HG03558 (cell line): ENCODE data around the gene GJD2.

Source experiments
- ATAC-seq: cut with Tn5 transposase; IDR thresholded peaks from one replicate; pipeline ENCODE4 v1.9.1; 2021; ENCODE audit warnings: moderate number of reproducible peaks; ENCODE audit not compliant: unreplicated experiment; ENCODE audit errors: extremely low read depth

GJD2 gene

DNA sequence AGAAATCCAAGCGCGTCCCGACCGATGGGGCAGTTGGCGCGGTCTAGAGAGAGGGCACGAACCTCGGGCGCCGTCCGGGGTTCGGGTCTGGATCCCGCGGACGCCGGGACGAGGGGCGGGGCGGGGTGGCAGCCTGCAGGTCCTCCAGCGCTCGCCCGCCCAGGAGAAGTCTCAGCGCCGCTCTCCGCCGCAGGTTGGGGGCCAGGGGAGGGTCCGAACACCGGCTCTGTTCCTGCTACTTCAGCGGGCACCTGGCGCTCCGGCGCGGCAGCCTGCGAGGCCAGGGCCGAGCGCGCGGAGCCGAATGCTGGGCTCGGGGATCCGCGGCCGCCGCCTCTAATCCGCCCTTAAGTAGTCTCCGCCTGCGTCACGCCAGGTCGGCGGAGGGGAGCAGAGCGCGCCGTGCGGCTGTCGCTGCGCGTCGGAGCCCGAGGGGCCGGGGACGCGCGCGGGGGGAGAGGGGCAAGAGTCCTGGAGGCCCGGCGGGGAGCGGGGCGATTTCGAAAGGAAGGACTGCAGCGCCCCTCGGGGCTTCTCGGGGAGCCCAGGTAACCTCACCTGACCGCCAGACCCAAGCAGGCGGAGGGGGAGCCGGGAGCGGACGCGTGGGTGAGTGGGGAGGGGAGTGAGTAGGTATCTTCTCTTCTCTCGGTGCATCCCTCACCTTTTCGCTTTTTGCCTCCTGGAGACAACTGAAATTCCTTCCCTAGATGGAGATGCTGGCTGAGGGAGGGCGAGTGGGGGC is at the start of gene GJD2:
Gene GJD2, minus strand, starts transcription at position 325 of the 745 bp plus-strand sequence. CDS start 510 bp downstream, outside the sequence.
- ATAC-seq = no peak

DNA sequence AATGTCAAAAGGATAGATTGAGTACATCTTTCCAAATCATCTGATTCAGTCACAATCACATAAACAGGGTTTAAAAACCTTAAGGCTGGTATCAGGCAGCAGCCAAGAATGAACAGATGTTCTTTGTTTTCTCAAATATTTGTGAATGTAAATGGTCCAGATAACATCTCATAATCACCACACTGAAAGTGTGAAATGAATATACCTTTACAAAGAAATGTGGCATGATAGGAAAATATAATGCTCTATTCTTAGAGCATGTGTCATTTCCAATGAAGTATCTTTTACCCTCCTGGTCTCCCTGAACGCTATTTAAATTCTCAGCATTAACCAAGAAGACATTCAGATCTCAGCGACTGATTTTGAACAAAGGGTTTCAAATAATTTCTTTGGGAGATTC is 49.3 kb upstream of the GJD2 start:
- no peak for ATAC-seq

DNA sequence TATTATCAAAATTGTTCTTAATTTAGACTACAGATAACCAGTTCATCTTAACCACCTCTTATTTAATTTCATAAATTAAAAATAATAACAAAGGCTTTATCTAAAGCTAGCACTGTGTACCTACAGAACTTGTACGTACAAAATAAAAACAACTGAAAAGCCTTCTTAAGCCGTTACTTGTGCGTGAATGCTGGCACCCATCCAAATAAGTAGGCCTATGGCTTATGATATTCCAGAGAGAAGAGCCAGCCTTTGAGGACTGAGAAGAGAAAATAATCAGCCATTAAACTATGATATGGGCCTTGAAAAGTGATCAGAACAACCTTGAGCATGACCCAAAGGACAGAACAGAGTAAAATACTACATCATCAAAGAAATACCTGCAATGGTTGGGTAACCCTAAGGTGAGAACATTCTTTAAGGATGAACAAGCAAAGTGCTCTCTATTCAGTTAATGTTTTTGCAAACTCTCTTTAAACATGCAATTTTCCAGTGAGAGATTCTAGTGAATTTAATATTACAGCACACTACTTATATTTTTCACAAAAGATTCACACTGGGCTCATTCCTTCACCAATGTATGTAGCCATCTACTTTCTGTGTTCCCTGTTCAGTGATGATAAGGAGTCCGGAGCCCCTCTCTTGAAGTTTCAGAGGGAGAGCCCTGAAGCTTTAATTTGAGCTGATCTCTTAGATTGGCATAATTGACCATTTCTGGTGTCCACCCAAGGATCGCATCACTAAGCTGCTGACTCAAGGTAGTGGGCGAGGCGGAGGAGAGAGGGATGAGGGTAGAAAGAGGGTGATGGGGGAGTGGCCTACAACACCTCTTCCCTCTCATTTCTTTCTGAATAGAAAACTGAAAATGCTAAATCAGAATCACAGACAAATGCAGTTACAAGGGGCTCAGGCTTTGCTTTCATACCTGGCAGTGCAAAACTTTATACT is 48.3 kb upstream of the GJD2 start:
- no peak for ATAC-seq

DNA sequence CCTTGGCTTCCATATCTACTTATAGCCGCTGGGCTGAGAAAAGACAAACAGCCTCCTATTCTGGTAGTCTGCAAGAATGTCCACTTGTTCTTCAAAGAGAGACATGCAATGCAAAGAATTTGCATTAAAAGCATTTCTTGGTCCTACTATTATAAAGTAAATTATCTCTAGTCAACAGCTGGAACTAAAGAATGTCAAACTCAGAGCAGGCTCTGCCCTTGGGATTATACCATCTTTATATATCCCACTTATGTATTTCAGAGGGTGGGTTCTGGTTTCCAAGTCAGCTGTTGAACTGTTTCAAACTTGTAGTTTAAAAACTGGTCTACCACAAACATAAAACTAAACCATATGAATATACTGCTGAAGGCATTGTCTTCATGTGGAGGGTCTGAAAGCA is 47.6 kb upstream of the GJD2 start:
- no peak for ATAC-seq

DNA sequence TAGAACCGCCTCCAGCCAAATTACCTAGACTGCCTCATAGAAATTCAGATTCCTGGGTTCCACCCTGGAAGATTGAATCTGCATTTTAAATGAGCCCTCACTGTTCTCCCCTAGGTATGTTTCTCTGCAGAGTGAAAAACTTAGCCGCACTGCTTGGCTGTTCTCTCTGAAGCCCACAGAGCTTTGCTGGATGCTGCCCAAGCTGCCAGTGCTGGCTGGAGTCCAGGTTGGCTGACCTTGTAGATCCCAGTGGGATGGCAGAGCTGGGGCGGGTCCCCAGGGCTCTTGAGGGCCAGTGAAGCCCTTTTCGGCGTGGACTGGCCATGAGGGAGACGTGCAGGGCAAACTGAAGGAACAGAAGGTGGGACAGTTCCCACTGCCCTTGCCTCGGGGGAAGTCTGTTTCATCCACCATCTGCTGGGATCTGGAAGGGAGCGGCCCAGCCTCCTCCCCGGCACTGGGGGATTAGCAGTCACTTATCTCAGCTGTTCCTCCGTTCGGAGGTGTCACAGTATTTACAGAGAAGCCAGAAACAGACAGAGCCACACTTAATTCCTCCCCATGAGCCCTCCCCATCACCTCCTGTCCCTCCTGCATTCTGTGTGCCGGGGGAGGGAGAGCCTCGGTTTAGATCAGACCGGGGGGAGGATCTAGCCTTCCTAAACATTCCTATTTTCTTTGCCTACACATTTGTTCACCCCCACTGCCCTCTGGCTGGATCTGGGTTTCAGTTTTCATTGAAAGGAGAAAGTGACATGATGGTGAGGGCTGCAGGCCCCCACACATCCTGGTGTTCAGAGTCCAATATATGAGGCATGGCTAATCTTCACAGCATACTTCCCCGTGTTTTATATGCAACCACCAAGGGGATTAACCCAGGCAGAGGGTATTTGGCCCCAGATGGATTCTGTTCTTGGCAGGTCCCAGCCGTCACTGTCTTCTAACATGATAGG is 44.6 kb upstream of the GJD2 start:
- ATAC-seq = no peak

DNA sequence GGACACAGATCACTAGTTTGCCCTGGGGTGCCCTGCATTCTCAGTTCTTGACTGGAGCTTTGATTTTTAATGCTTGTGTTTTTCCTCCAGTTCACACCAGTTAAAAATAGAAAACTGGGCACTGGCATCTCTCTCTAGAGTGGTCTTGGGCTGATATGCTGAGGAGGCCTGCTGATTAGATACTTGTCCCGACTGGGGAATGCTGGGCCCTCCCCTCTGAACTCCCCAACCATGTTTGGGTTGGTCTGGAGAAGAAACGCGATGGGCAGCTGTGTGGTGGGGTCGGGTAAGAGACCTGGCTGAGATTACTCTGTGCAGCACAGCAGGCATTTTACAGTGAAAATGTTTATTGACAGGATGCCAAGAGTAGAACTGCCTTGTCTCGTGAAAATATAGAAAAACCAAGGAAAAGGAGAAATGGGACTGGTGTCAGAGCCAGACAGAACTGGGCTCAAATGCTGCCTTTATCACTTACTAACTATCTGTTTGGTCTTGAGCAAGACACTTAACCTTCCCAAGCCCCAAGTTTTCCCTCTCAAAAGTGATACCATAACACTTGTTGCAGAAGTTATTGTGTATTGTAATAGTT is 42.1 kb upstream of the GJD2 start:
- ATAC-seq = no peak

DNA sequence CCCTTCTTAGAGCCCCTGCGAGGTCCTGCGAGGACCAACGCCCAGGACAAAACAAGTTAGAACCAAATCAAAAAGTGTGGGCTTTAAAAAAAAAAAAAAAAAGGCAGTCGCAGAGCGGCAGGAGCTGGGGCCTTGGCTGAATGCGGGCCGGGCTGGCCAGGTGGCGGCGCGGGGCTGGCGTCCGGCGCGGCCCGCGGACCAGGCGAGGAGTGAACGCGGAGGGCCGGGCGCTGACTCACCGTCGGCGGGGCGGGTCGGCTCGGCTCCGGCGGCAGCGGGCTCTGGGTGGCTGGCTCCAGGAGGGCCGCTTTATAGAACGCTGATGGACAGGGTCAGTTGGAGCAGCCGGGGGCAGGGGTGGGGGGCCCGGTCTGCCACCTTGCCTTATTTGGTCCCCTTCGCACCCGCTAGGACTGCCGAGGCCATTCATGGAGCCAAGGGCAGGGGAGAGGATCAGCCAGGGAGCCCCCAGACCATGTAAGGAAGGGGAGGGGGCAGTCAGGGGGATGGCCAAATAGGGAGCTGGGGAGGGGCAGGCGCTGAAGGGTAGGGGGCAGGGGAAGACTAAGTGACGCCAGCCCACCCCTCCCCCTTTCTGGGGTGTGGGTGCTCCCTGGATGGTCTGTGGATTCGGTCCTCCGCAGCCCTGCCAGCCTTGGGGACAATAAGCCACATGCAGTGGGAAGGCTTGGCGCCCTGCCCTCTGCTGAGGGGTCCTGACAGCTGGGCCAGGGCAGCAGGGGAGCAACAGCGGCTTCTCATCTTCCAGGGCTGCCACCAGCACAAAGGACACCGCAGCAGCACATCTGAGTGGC is 40.7 kb upstream of the GJD2 start, which contains the start of gene ACTC1:
Gene ACTC1, minus strand, starts transcription at position 283 of the 815 bp plus-strand sequence. CDS start 741 bp downstream, outside the sequence.
- ATAC-seq = no peak

DNA sequence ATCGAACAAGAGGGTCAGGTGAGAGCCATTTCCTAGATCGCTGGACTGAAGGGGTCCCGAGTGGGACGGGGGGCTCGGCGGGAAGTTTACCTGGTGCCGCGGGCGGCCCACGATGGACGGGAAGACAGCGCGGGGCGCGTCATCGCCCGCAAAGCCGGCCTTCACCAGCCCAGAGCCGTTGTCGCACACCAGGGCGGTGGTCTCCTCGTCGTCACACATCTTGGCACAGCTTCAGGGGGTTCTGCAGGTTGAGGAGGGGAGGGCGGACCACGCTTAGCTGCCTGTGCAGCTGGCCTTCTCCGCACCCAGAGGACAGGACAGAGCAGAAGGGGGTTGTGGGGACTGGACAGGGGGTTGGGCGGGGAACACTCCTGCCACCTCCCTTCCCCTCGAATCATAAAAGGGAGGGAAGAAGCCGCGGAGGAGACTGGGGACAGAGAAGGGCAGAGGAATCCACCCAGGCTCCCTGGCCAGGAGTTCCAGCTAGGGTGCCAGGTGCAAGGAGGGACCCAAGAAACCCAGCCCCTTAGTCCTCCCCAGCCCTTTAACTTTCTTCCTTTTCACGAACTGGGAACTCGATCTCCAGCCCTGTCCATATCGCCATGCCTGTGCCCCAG is 39.9 kb upstream of the GJD2 start:
- no peak for ATAC-seq

DNA sequence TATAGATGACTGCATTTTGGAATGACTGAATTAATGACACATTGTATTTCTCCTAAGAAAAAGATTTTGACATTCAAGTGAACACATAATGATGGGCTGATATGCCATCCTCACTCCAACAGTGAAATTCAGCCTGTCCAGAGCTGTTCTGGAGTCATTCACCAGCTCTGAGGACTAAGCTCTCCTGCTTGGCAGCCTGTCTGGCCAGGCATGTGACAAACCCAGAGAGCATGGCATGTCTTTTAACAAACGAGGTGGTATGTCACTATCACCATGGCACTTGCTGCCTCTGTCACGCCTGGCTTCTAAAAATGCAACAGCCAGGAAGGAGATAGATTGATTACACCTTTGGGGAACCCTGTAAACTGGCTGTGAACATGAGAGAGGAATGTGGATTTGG is 39.1 kb upstream of the GJD2 start:
- no peak for ATAC-seq

DNA sequence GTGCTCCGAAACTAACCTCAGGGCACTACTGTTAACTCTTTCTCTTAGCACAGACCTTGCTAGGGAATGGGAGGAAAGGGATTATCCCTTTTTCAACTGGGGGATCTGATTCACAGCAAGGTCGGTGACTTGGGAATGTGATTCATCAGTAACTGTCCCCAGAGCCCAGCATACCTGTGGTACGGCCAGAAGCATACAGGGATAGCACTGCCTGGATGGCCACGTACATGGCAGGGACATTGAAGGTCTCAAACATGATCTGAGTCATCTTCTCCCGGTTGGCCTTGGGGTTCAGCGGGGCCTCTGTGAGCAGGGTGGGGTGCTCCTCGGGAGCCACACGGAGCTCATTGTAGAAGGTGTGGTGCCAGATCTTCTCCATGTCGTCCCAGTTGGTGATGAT is 38.3 kb upstream of the GJD2 start:
- ATAC-seq = no peak

DNA sequence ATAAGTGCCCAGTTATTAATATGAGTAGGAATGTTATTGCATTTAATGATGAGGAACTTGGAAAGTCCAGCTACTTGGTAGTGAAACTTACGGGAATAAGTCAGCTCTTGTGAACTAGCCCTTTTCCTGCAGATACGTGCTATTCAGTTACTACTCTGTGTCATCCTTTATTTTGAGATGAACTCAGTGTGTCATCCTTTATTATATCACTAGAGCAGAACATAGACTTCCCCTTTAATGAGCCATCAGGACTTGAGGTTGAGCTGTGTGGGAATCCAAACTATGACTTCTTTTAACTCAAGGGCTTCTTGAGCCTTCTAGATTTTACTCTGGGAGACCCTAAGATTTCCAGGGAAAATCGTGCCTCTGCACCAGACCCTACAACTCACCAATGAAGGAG is 36.9 kb upstream of the GJD2 start:
- no peak for ATAC-seq

DNA sequence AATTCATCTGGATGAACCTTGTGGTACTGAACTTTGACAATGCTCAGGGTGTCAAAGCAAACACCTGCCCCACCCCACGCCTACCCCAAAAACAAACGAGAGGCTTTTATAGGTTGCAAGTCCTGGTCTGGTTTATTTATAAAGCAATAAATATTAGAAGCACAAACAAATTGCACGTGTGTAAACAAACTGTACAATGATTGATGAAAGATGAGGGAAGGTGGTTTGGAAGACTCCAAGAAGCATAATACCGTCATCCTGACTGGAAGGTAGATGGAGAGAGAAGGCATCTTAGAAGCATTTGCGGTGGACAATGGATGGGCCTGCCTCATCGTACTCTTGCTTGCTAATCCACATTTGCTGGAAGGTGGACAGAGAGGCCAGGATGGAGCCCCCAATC is 35.3 kb upstream of the GJD2 start:
- ATAC-seq = no peak

DNA sequence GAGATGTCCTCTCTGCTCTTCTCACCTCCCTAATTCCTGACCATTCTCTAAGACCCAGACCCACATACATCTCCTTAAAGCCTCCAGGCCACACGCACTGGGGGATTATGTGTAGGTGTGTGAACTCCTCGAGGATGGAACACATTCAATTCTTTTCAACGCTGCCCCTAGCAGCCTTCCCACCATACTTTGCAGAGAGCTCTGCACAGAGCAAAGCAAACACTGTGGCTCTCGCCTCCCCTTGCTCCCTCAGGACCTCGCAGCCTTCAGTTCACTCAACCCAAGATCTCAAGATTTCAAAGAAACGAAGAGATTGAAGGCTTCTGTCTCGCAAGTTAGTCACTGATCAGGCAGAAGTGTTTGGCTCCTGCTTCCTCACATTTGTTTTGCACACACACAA is 34.5 kb upstream of the GJD2 start:
- ATAC-seq = no peak

DNA sequence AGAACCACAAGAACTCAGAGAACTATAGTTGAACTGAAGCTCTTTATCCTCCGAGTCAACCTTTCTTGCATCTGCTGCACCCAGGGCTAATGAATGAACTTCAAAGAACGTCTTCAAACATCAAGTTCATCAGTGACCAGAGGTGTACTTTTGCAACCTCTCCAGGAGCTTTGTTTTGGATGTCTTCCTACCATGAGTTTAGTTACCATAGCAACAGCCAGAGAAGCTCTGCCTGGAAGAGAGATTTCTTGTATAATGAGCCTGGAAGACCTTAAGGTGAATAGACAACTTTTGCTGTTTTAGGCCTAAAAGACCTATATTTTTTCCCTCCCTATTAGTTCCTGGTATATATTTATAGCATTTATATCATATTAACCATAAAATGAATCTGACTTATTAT is 31.4 kb upstream of the GJD2 start:
- ATAC-seq = no peak

DNA sequence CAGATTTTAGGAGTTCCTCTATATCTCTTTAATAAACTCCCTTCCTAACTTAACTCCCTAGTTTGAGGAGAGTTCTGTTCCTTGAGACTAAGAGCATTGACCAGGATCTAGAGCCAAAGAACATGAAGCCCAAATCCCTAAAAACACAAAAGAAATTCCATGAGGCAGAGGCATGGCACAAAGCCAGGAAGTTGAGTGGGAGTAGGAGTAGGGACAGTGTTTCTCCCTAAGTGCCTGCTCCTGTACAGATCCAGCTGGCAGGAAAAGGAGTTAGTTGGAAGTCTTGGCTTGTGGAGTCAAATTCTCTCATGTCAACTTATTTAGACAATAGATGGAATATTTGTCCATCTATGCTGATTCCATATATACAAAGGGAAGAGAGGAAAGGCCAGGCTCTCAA is 29.2 kb upstream of the GJD2 start:
- no peak for ATAC-seq

DNA sequence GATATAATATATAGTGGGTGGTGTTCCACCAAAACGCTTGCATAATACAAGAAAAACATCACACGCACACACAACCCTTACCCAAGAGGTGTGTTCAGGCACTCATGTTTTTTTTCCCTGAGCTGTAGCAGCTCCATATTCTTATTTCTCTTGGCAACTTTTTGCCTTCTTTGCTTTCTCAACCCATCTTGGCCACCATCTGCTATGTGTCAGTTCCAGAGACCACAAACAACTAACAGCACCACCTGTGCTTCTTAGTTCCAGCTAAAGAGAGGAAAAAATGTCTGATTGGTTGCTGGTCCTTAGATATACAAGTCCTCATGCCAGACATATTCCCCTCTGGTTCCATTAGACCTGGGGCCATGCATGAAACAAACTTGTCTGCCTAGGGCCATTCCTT is 28.6 kb upstream of the GJD2 start:
- no peak for ATAC-seq

DNA sequence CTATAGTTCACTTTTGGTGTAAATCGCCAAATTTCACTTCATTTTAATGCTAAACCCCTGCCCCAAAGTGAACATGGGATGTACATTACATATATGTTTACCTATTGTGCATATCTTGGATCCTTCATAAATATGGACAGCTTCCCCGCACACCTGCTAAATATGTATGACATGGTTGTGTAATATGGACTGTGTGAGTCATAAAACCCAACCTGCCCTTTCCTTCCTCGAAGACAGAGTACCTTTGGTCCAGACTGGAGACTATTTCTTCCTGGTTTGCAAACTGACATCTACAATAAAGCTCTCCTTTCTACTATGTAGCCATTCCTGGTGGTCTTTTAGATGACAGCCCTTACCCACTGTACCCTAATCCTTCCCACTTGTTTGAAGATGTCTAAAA is 28.1 kb upstream of the GJD2 start:
- ATAC-seq = no peak

DNA sequence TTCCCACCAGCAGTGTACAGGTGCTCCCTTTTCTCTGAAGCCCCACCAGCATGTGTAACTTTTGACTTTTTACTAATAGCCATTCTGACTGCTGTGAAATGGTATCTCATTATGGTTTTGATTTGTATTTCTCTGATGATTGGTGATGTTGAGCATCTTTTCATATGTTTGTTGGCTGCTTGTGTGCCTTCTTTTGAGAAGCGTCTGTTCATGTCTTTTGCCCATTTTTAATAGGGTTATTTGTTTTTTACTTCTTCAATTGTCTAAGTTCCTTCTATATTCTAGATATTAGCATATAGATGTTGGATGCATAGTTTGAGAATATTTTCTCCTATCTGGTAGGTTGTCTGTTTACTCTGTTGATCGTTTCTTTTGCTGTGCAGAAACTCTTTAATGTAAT is 25.9 kb upstream of the GJD2 start:
- ATAC-seq = no peak
